SK-N-SH treated with all-trans-retinoic acid at 6 μM for 48 hours (cell line): ENCODE measurements around the gene ABCC6.

ENCODE experiments used
- ATAC-seq: fragments of 200-7000 bp; cut with Tn5 transposase; 3 replicates; pipeline ENCODE4 v1.9.1; 2020; ENCODE audit warnings: mild to moderate bottlenecking, moderate library complexity
- ARNTL ChIP-seq: fragments of 450-650 bp; formaldehyde crosslinking; IDR thresholded peaks from 2 replicates; pipeline ENCODE4 v1.5.0; 2020; ENCODE audit warnings: low read depth, mild to moderate bottlenecking, moderate library complexity, borderline replicate concordance
- BACH2 ChIP-seq: fragments of 250-450 bp; sonication (Bioruptor Pico); IDR thresholded peaks from 2 replicates; pipeline ENCODE4 v1.9.0; 2021; ENCODE audit warnings: mild to moderate bottlenecking, borderline replicate concordance
- CSDC2 ChIP-seq: fragments of 250-450 bp; sonication (Bioruptor Pico); IDR thresholded peaks from 2 replicates; pipeline ENCODE4 v1.5.0; 2020; ENCODE audit warnings: mild to moderate bottlenecking, moderate library complexity
- ESRRG ChIP-seq: fragments of 250-450 bp; sonication (Bioruptor Pico); IDR thresholded peaks from 2 replicates; pipeline ENCODE4 v1.6.1; 2021; ENCODE audit warnings: mild to moderate bottlenecking
- GLIS3 ChIP-seq: fragments of 250-450 bp; sonication (Bioruptor Pico); IDR thresholded peaks from 2 replicates; pipeline ENCODE4 v1.5.0; 2020; ENCODE audit warnings: mild to moderate bottlenecking, moderate library complexity
- ISL1 ChIP-seq: fragments of 250-450 bp; sonication (Bioruptor Pico); IDR thresholded peaks from 2 replicates; pipeline ENCODE4 v2.1.2; 2022; ENCODE audit warnings: mild to moderate bottlenecking, moderate library complexity
- OSR1 ChIP-seq: fragments of 250-450 bp; sonication (Bioruptor Pico); IDR thresholded peaks from 2 replicates; pipeline ENCODE4 v1.8.0; 2022; ENCODE audit warnings: moderate library complexity, mild to moderate bottlenecking, inconsistent platforms
- PPARA ChIP-seq: fragments of 250-450 bp; sonication (Bioruptor Pico); IDR thresholded peaks from 2 replicates; pipeline ENCODE4 v1.5.0; 2020; ENCODE audit warnings: mild to moderate bottlenecking, borderline replicate concordance
- RARB ChIP-seq: fragments of 250-450 bp; sonication (Bioruptor Pico); IDR thresholded peaks from 2 replicates; pipeline ENCODE4 v1.8.0; 2021; ENCODE audit warnings: mild to moderate bottlenecking, moderate library complexity
- SNAI2 ChIP-seq: fragments of 250-450 bp; sonication (Bioruptor Pico); IDR thresholded peaks from 2 replicates; pipeline ENCODE4 v1.5.0; 2020; ENCODE audit warnings: mild to moderate bottlenecking, moderate library complexity
- TCF4 ChIP-seq: fragments of 250-450 bp; sonication (Bioruptor Pico); IDR thresholded peaks from 2 replicates; pipeline ENCODE4 v1.8.0; 2021; ENCODE audit warnings: mild to moderate bottlenecking, moderate library complexity, borderline replicate concordance
- TOX ChIP-seq: fragments of 250-450 bp; sonication (Bioruptor Pico); IDR thresholded peaks from 2 replicates; pipeline ENCODE4 v1.8.0; 2021; ENCODE audit warnings: mild to moderate bottlenecking, moderate library complexity, borderline replicate concordance
- ZC3H10 ChIP-seq: fragments of 250-450 bp; sonication (Bioruptor Pico); IDR thresholded peaks from 2 replicates; pipeline ENCODE4 v1.5.1; 2021; ENCODE audit warnings: mild to moderate bottlenecking, moderate library complexity
- ZFP30 ChIP-seq: fragments of 450-650 bp; formaldehyde crosslinking; IDR thresholded peaks from 2 replicates; pipeline ENCODE4 v1.5.0; 2022; ENCODE audit warnings: mild to moderate bottlenecking, moderate library complexity
- ZNF565 ChIP-seq: fragments of 450-650 bp; formaldehyde crosslinking; conservative IDR thresholded peaks from 2 replicates; pipeline ENCODE4 v1.5.0; 2020; ENCODE audit warnings: low read depth, mild to moderate bottlenecking, moderate library complexity
- ZNF70 ChIP-seq: fragments of 450-650 bp; formaldehyde crosslinking; IDR thresholded peaks from 2 replicates; pipeline ENCODE4 v1.5.0; 2020; ENCODE audit warnings: mild to moderate bottlenecking, moderate library complexity
- ZNF8 ChIP-seq: fragments of 450-650 bp; formaldehyde crosslinking; IDR thresholded peaks from 2 replicates; pipeline ENCODE4 v1.5.0; 2020; ENCODE audit warnings: mild to moderate bottlenecking, moderate library complexity
- TF ChIP-seq, protein P1 (sequence below): fragments of 250-450 bp; sonication (Bioruptor Pico); IDR thresholded peaks from 2 replicates; pipeline ENCODE4 v1.5.1; 2021; ENCODE audit warnings: mild to moderate bottlenecking, moderate library complexity
- TF ChIP-seq, protein P2 (sequence below): fragments of 250-450 bp; sonication (Bioruptor Pico); IDR thresholded peaks from 2 replicates; pipeline ENCODE4 v1.8.0; 2021; ENCODE audit warnings: low read depth, mild to moderate bottlenecking, moderate library complexity, borderline replicate concordance
- TF ChIP-seq, protein P3 (sequence below): fragments of 250-450 bp; sonication (Bioruptor Pico); IDR thresholded peaks from 2 replicates; pipeline ENCODE4 v1.5.0; 2020; ENCODE audit warnings: mild to moderate bottlenecking, moderate library complexity
- TF ChIP-seq, protein P4 (sequence below): fragments of 250-450 bp; sonication (Bioruptor Pico); IDR thresholded peaks from 2 replicates; pipeline ENCODE4 v1.8.0; 2020; ENCODE audit warnings: mild to moderate bottlenecking, moderate library complexity, borderline replicate concordance

ABCC6 gene

DNA sequence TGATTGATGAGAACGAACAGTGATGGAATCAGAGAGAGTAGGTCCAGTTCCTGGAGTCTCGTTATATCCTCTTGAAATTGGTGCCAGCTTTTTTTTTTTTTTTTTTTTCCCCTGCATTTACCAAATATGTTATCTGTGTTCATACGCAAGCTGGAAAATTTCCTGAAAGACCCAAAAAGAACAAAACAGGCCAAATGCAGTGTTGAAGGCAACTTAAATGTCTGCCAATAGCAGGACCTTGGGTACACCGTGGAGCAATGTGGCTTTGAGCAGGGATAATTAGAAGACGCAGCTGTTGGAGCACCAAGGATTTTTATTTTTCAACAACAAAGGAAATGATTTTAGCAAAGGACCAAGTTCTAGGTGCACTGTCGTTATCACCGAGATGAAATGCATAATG is 105.0 kb downstream of the ABCC6 start:
- no peak for TF ChIP-seq ARNTL
- ATAC-seq, result no peak

DNA sequence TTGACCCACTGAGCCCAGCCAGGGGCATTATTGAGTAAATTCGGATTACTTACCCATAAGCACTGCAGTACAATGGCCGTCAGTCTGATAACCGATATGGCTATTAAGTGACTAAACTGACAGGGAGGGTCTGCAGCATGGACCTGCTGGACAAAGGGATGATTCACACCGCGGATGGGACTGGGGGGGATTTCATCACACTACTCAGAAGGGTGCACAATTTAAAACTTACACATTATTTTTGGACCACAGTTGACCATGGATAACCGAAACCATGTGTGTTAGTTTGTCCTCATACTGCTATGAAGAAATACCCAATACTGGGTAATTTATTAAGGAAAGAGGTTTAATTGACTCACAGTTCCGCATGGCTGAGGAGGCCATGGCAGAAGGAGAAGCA is 106.5 kb downstream of the ABCC6 start:
- ATAC-seq, result no peak
- TF ChIP-seq ZFP30 (no peak), TOX (CRISPR knock-in tag) (no peak), RARB (CRISPR knock-in tag) (no peak)

DNA sequence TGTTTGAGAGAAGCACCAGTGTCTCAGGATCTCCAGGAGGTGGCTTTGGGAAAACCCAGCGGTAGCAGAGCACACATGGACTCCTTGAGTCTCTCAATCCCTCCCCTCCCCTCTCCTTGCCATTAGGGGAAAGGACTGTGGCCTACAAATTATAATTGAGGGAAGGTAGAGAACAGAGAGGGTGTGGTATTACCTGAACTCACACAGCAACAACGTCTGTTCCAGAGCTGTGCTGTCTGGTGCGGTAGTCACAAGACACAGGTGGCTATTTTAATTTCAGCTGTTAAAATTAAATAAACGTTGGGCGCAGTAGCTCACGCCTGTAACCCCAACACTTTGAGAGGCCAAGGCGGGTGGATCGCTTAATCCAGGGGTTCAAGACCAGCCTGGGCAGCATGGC is 110.2 kb downstream of the ABCC6 start:
- TF ChIP-seq, protein P1, sequence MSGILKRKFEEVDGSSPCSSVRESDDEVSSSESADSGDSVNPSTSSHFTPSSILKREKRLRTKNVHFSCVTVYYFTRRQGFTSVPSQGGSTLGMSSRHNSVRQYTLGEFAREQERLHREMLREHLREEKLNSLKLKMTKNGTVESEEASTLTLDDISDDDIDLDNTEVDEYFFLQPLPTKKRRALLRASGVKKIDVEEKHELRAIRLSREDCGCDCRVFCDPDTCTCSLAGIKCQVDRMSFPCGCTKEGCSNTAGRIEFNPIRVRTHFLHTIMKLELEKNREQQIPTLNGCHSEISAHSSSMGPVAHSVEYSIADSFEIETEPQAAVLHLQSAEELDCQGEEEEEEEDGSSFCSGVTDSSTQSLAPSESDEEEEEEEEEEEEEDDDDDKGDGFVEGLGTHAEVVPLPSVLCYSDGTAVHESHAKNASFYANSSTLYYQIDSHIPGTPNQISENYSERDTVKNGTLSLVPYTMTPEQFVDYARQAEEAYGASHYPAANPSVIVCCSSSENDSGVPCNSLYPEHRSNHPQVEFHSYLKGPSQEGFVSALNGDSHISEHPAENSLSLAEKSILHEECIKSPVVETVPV (CRISPR knock-in tag), result no peak
- no peak for TF ChIP-seq ZFP30
- TF ChIP-seq ISL1 (CRISPR knock-in tag), result no peak
- TF ChIP-seq, protein P2, sequence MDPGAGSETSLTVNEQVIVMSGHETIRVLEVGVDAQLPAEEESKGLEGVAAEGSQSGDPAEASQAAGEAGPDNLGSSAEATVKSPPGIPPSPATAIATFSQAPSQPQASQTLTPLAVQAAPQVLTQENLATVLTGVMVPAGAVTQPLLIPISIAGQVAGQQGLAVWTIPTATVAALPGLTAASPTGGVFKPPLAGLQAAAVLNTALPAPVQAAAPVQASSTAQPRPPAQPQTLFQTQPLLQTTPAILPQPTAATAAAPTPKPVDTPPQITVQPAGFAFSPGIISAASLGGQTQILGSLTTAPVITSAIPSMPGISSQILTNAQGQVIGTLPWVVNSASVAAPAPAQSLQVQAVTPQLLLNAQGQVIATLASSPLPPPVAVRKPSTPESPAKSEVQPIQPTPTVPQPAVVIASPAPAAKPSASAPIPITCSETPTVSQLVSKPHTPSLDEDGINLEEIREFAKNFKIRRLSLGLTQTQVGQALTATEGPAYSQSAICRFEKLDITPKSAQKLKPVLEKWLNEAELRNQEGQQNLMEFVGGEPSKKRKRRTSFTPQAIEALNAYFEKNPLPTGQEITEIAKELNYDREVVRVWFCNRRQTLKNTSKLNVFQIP, result no peak
- no peak for TF ChIP-seq ZNF565 (CRISPR knock-in tag)
- TF ChIP-seq, protein P3, sequence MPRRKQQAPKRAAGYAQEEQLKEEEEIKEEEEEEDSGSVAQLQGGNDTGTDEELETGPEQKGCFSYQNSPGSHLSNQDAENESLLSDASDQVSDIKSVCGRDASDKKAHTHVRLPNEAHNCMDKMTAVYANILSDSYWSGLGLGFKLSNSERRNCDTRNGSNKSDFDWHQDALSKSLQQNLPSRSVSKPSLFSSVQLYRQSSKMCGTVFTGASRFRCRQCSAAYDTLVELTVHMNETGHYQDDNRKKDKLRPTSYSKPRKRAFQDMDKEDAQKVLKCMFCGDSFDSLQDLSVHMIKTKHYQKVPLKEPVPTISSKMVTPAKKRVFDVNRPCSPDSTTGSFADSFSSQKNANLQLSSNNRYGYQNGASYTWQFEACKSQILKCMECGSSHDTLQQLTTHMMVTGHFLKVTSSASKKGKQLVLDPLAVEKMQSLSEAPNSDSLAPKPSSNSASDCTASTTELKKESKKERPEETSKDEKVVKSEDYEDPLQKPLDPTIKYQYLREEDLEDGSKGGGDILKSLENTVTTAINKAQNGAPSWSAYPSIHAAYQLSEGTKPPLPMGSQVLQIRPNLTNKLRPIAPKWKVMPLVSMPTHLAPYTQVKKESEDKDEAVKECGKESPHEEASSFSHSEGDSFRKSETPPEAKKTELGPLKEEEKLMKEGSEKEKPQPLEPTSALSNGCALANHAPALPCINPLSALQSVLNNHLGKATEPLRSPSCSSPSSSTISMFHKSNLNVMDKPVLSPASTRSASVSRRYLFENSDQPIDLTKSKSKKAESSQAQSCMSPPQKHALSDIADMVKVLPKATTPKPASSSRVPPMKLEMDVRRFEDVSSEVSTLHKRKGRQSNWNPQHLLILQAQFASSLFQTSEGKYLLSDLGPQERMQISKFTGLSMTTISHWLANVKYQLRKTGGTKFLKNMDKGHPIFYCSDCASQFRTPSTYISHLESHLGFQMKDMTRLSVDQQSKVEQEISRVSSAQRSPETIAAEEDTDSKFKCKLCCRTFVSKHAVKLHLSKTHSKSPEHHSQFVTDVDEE (CRISPR knock-in tag), result no peak
- TF ChIP-seq ESRRG (CRISPR knock-in tag), result no peak
- no peak for TF ChIP-seq TCF4 (CRISPR knock-in tag)
- no peak for TF ChIP-seq ZC3H10 (CRISPR knock-in tag)
- TF ChIP-seq, all 23 proteins: peak for 0
- no peak for ATAC-seq

DNA sequence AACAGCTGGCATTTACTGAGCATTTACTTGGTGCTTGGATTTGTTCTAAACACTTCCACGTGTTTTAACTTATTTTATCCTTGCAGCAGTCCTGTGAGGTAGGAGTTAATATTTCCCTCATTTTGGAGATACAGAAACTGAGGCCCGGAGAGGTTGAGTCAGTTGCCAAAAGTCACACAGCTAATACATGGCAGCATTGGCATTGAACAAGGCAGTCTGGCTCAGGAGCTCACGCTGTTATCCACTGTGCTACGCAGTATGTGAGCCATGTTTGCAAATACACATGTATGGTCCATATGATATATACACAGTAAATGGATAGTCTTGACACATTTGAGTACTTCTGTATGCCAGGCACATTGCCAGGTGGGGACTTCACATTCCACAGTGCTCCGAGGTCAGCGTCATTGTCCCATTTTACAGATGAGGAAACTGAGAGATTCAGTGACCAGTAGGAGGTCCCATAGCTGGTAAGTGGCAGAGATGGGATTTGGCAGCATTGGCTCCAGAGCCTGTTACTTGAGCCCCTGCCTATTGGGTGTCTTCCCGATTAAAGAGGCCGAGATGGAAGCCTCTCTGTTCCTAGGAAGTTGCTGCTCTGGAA is 110.7 kb downstream of the ABCC6 start:
- no peak for ATAC-seq

More for the DNA sequence above, 110.7 kb downstream of the ABCC6 start:
- TF ChIP-seq PPARA (CRISPR knock-in tag), result no peak
- no peak for TF ChIP-seq OSR1 (CRISPR knock-in tag)
- no peak for TF ChIP-seq ARNTL
- TF ChIP-seq, protein P3 (CRISPR knock-in tag), result no peak
- no peak for TF ChIP-seq CSDC2 (CRISPR knock-in tag)
- TF ChIP-seq ZNF8, result no peak
- TF ChIP-seq TCF4 (CRISPR knock-in tag), result no peak
- no peak for TF ChIP-seq ZC3H10 (CRISPR knock-in tag)
- TF ChIP-seq ISL1 (CRISPR knock-in tag), result no peak
- TF ChIP-seq BACH2 (CRISPR knock-in tag), result no peak
- TF ChIP-seq SNAI2 (CRISPR knock-in tag), result no peak
- TF ChIP-seq, protein P4, sequence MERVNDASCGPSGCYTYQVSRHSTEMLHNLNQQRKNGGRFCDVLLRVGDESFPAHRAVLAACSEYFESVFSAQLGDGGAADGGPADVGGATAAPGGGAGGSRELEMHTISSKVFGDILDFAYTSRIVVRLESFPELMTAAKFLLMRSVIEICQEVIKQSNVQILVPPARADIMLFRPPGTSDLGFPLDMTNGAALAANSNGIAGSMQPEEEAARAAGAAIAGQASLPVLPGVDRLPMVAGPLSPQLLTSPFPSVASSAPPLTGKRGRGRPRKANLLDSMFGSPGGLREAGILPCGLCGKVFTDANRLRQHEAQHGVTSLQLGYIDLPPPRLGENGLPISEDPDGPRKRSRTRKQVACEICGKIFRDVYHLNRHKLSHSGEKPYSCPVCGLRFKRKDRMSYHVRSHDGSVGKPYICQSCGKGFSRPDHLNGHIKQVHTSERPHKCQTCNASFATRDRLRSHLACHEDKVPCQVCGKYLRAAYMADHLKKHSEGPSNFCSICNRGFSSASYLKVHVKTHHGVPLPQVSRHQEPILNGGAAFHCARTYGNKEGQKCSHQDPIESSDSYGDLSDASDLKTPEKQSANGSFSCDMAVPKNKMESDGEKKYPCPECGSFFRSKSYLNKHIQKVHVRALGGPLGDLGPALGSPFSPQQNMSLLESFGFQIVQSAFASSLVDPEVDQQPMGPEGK (CRISPR knock-in tag), result no peak
- no peak for TF ChIP-seq GLIS3 (CRISPR knock-in tag)
- no peak for TF ChIP-seq ESRRG (CRISPR knock-in tag)
- no peak for TF ChIP-seq ZFP30
- TF ChIP-seq, protein P1 (CRISPR knock-in tag), result no peak
- TF ChIP-seq, protein P2, result no peak
- no peak for TF ChIP-seq ZNF70 (CRISPR knock-in tag)
- TF ChIP-seq ZNF565 (CRISPR knock-in tag), result no peak
